SU-DHL-6 (cell line): Measurements from ENCODE around the gene HNRNPAB.
"Not testable (repeated sequence)": the region's sequence is repeated elsewhere in the genome, so short reads cannot be mapped to it uniquely, and the experiment has no call there.

Source experiments
- H2AFZ ChIP-seq: fragments of 200-600 bp; sonication (generic); 2 replicates; pipeline ENCODE4 v1.6.1; 2014; ENCODE audit warnings: low read depth, mild to moderate bottlenecking, moderate library complexity, mixed read lengths, antibody characterized with exemption, low read length; ENCODE audit not compliant: severe bottlenecking
- H3F3A ChIP-seq: fragments of 200-600 bp; shearing (Covaris generic); 2 replicates; pipeline ENCODE4 v1.6.0; 2016; ENCODE audit warnings: antibody characterized with exemption, mild to moderate bottlenecking; ENCODE audit not compliant: insufficient read depth
- H3K27ac ChIP-seq: fragments of 200-600 bp; sonication (generic); 2 replicates; pipeline ENCODE4 v1.5.1; 2016; ENCODE audit warnings: low read depth, mild to moderate bottlenecking, low read length, moderate library complexity, mixed read lengths
- H3K27me3 ChIP-seq: fragments of 200-600 bp; sonication (generic), shearing (Covaris generic); 2 replicates; pipeline ENCODE4 v1.6.0; 2014; ENCODE audit warnings: mild to moderate bottlenecking, low read length
- H3K36me3 ChIP-seq: fragments of 200-600 bp; sonication (generic); 2 replicates; pipeline ENCODE4 v1.6.1; 2014; ENCODE audit warnings: mild to moderate bottlenecking, low read length, mixed read lengths
- H3K4me2 ChIP-seq: fragments of 300-600, 200-600 bp; shearing (Covaris generic), sonication (generic); 2 replicates; pipeline ENCODE4 v1.6.0; 2014; ENCODE audit warnings: low read length, low read depth, mild to moderate bottlenecking; ENCODE audit not compliant: poor library complexity, severe bottlenecking
- H3K4me3 ChIP-seq: fragments of 200-600 bp; sonication (generic); 2 replicates; pipeline ENCODE4 v1.5.1; 2014; ENCODE audit warnings: antibody characterized with exemption, low read length, mild to moderate bottlenecking, mixed read lengths; ENCODE audit not compliant: insufficient read depth, poor library complexity, severe bottlenecking
- H3K79me2 ChIP-seq: fragments of 200-600 bp; sonication (generic); 2 replicates; pipeline ENCODE4 v1.6.1; 2014; ENCODE audit warnings: mild to moderate bottlenecking, low read length, moderate library complexity; ENCODE audit not compliant: insufficient read depth
- H3K9ac ChIP-seq: fragments of 200-600 bp; sonication (generic); 2 replicates; pipeline ENCODE4 v1.7.0; 2014; ENCODE audit warnings: mild to moderate bottlenecking, low read length
- H3K9me2 ChIP-seq: fragments of 200-600 bp; sonication (generic); replicated peaks from 2 replicates; pipeline ENCODE4 v1.6.1; 2014; ENCODE audit warnings: low read length; ENCODE audit not compliant: insufficient read depth
- H3K9me3 ChIP-seq: fragments of 200-600 bp; sonication (generic); 2 replicates; pipeline ENCODE4 v1.6.1; 2014; ENCODE audit warnings: low read length, mixed read lengths; ENCODE audit not compliant: insufficient read depth
- H4K20me1 ChIP-seq: fragments of 200-600 bp; sonication (generic); 2 replicates; pipeline ENCODE4 v1.6.1; 2014; ENCODE audit warnings: low read depth, mild to moderate bottlenecking, antibody characterized with exemption, low read length, moderate library complexity, mixed read lengths
- CTCF ChIP-seq: fragments of 200-600 bp; sonication (generic); IDR thresholded peaks from one replicate; pipeline ENCODE4 v1.5.1; 2017; ENCODE audit warnings: antibody characterized with exemption, mild to moderate bottlenecking, low read length, moderate library complexity; ENCODE audit not compliant: insufficient read depth, poor library complexity, severe bottlenecking
- EZH2phosphoT487 ChIP-seq: fragments of 200-600 bp; sonication (generic), shearing (Covaris generic); conservative IDR thresholded peaks from 2 replicates; pipeline ENCODE4 v1.6.1; 2018; ENCODE audit warnings: mild to moderate bottlenecking, antibody characterized with exemption, low read length, moderate library complexity, mixed read lengths

Gene HNRNPAB

GRCh38 chr5:178238313-178238635, 33.9 kb downstream of the HNRNPAB start:
- H2AFZ ChIP-seq: no peak overlapping the region
- H3K36me3 ChIP-seq: no peaks in the 10 kb centered on the region
- TF ChIP-seq EZH2phosphoT487: no peak
- no peak for TF ChIP-seq CTCF
- H3K4me3 ChIP-seq: no peak overlapping the region
- H3K9me2 ChIP-seq: no peaks in the 10 kb centered on the region
- H3K27ac ChIP-seq: no peak overlapping the region
- no peak overlapping the region for H3K4me2 ChIP-seq
- H3K9ac ChIP-seq: no peak overlapping the region
- no peaks in the 10 kb centered on the region for H3K79me2 ChIP-seq
- H3K27me3 ChIP-seq: no peaks in the 10 kb centered on the region
- no peaks in the 10 kb centered on the region for H4K20me1 ChIP-seq
- peaks cover 9% of the 10 kb centered on the region for H3F3A ChIP-seq
- H3K9me3 ChIP-seq: no peaks in the 10 kb centered on the region

GRCh38 chr5:178238711-178239592, 34.6 kb downstream of the HNRNPAB start:
- no peak overlapping the region for H3K27ac ChIP-seq
- no peaks in the 10 kb centered on the region for H3K79me2 ChIP-seq
- no peak overlapping the region for H3K4me3 ChIP-seq
- peaks cover 2% of the 10 kb centered on the region; the same call in 1 of the 2 replicates for H3F3A ChIP-seq
- no peaks in the 10 kb centered on the region for H4K20me1 ChIP-seq
- no peaks in the 10 kb centered on the region for H3K9me3 ChIP-seq
- no peak overlapping the region for H3K9ac ChIP-seq
- no peaks in the 10 kb centered on the region for H3K36me3 ChIP-seq
- no peak overlapping the region for H3K4me2 ChIP-seq
- no peak overlapping the region for H2AFZ ChIP-seq
- H3K27me3 ChIP-seq: no peaks in the 10 kb centered on the region
- no peaks in the 10 kb centered on the region for H3K9me2 ChIP-seq
- TF ChIP-seq CTCF: no peak
- TF ChIP-seq EZH2phosphoT487: no peak

- not testable (repeated sequence) for H3K79me2 ChIP-seq, H3K4me3 ChIP-seq, H3K9me3 ChIP-seq, H3K27ac ChIP-seq, H3K9me2 ChIP-seq, H3F3A ChIP-seq, H3K27me3 ChIP-seq, H3K4me2 ChIP-seq, H4K20me1 ChIP-seq, H3K9ac ChIP-seq, H3K36me3 ChIP-seq, H2AFZ ChIP-seq
These were observed 35.4 kb downstream of the HNRNPAB start for GRCh38 chr5:178239626-178240301.

- Histone ChIP-seq H4K20me1 (no peaks in the 10 kb centered on the region), H3K9me3 (no peaks in the 10 kb centered on the region), H3F3A (no peaks in the 10 kb centered on the region), H3K27ac (no peak overlapping the region), H2AFZ (no peak overlapping the region), H3K4me2 (no peak overlapping the region), H3K9me2 (no peaks in the 10 kb centered on the region), H3K36me3 (no peaks in the 10 kb centered on the region), H3K79me2 (no peaks in the 10 kb centered on the region), H3K4me3 (no peak overlapping the region), H3K27me3 (no peaks in the 10 kb centered on the region), H3K9ac (no peak overlapping the region)
- TF ChIP-seq EZH2phosphoT487 (no peak), CTCF (no peak)
These were observed 36.0 kb downstream of the HNRNPAB start for GRCh38 chr5:178240341-178240741.
